ENCODE results near the gene PCBP3. TPM values are rescaled to one million over a fixed set of nuclear protein-coding genes. Genes with fewer than 3 reads are reported as not detected.

The PCBP3 gene
- total and polyA plus RNA-seq, 10 of the 15 experiments (the other 5 are each of a cell fraction or from before 2014, with no cell fraction given) = 0.09 to 1.3 (median 0.46) TPM; not detected in 3

DNA sequence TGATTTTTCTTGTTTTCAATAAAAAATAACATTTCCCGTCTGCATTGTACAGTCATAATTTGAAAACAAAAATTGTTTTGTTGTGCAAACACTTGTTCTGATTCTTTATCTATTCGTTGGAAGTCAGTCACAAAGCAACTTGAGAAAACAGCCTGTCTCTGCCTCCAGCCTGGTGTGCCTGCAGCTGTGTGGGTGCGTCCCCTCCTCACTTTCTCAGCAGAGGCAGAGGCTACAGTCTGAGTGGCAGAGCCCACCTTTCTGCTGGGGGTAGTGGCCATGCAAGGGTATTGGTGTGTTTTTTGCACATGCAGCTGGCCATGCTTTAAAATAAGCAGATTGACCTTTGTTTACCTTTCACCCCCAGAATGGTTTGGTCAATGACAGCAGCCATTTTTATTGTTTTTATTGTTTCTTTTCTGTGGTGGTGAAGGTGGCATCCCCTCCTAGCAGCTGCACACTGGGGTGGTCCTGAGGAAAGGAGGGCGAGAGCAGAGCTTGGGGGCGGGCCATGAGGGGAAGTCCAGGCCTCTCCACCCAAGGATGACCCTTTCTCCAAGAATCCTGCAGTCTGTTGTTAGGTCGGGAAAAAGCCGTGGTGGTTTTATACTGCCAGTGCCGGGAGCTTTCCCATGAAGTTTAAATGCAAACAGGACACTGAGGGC lies 159.6 kb downstream of the PCBP3 start:
- Histone ChIP-seq H2AFZ (ENCODE audit: control insufficient read depth, low read depth, low read length) (no peak overlapping the region), H4K20me1 (ENCODE audit: control insufficient read depth, insufficient read depth) (no peaks in the 10 kb centered on the region; the same call in 1 of the 2 replicates), H3K9ac (ENCODE audit: control insufficient read depth, insufficient read depth, low read length) (no peak overlapping the region), H3K79me2 (ENCODE audit: control insufficient read depth, insufficient read depth, low read length) (no peaks in the 10 kb centered on the region), H3K27ac (ENCODE audit: control insufficient read depth, insufficient read depth) (no peak overlapping the region), H3K4me1 (ENCODE audit: control insufficient read depth, insufficient read depth, low read length) (no peaks in the 10 kb centered on the region), H3K9me3 (replicated peaks; ENCODE audit: control insufficient read depth, insufficient read depth, low read length) (no peaks in the 10 kb centered on the region), H3K4me2 (ENCODE audit: control insufficient read depth, insufficient read depth) (no peak overlapping the region), H3K4me3 (no peak overlapping the region), H3K36me3 (ENCODE audit: control insufficient read depth in 2 of 2, insufficient read depth in 2 of 2, low read length in 1 of 2) (no peaks in the 10 kb centered on the region), H3K27me3 (replicated peaks in 1 of 2; ENCODE audit: control insufficient read depth in 2 of 2, insufficient read depth in 2 of 2, low read length in 1 of 2) (no peaks in the 10 kb centered on the region)
- ChIA-PET SMC1A (ENCODE audit: uncharacterized antibody, unreplicated experiment) (no interaction called here), CTCF (no interaction called here), RAD21 (ENCODE audit: unreplicated experiment) (no interaction called here), POLR2A (no interaction called here)
- intact Hi-C loops (cut with micrococcal nuclease; ENCODE audit: unreplicated experiment) (no loop called here), in situ Hi-C loops (cut with MboI) (loop anchor here (25.0 kb wide), 1 partner anchor 341 kb away; no protein-coding TSS in a partner anchor)
- ATAC-seq = no peak
- no TSS peak for BruUV-seq (replicated peaks)
- 49% methylated on average over 8 of the region's 8 CpGs for WGBS (ENCODE audit: insufficient coverage, insufficient replicate concordance, low lambda C conversion rate, missing lambda C conversion rate)
- no peak for FAIRE-seq
- TF ChIP-seq ZBED1 (IDR thresholded peaks at IDR 0.05; ENCODE audit: borderline replicate concordance) (no peak), STAT1 (conservative IDR thresholded peaks at IDR 0.05) (no peak), KDM1A (IDR thresholded peaks at IDR 0.05; ENCODE audit: borderline replicate concordance) (no peak), NFYA (IDR thresholded peaks at IDR 0.05; ENCODE audit: borderline replicate concordance, low read depth, low read length) (no peak)
- TF ChIP-seq, protein P1, sequence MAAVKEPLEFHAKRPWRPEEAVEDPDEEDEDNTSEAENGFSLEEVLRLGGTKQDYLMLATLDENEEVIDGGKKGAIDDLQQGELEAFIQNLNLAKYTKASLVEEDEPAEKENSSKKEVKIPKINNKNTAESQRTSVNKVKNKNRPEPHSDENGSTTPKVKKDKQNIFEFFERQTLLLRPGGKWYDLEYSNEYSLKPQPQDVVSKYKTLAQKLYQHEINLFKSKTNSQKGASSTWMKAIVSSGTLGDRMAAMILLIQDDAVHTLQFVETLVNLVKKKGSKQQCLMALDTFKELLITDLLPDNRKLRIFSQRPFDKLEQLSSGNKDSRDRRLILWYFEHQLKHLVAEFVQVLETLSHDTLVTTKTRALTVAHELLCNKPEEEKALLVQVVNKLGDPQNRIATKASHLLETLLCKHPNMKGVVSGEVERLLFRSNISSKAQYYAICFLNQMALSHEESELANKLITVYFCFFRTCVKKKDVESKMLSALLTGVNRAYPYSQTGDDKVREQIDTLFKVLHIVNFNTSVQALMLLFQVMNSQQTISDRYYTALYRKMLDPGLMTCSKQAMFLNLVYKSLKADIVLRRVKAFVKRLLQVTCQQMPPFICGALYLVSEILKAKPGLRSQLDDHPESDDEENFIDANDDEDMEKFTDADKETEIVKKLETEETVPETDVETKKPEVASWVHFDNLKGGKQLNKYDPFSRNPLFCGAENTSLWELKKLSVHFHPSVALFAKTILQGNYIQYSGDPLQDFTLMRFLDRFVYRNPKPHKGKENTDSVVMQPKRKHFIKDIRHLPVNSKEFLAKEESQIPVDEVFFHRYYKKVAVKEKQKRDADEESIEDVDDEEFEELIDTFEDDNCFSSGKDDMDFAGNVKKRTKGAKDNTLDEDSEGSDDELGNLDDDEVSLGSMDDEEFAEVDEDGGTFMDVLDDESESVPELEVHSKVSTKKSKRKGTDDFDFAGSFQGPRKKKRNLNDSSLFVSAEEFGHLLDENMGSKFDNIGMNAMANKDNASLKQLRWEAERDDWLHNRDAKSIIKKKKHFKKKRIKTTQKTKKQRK (IDR thresholded peaks at IDR 0.05; ENCODE audit: low read depth, low read length) = no peak
- TF ChIP-seq, protein P2, sequence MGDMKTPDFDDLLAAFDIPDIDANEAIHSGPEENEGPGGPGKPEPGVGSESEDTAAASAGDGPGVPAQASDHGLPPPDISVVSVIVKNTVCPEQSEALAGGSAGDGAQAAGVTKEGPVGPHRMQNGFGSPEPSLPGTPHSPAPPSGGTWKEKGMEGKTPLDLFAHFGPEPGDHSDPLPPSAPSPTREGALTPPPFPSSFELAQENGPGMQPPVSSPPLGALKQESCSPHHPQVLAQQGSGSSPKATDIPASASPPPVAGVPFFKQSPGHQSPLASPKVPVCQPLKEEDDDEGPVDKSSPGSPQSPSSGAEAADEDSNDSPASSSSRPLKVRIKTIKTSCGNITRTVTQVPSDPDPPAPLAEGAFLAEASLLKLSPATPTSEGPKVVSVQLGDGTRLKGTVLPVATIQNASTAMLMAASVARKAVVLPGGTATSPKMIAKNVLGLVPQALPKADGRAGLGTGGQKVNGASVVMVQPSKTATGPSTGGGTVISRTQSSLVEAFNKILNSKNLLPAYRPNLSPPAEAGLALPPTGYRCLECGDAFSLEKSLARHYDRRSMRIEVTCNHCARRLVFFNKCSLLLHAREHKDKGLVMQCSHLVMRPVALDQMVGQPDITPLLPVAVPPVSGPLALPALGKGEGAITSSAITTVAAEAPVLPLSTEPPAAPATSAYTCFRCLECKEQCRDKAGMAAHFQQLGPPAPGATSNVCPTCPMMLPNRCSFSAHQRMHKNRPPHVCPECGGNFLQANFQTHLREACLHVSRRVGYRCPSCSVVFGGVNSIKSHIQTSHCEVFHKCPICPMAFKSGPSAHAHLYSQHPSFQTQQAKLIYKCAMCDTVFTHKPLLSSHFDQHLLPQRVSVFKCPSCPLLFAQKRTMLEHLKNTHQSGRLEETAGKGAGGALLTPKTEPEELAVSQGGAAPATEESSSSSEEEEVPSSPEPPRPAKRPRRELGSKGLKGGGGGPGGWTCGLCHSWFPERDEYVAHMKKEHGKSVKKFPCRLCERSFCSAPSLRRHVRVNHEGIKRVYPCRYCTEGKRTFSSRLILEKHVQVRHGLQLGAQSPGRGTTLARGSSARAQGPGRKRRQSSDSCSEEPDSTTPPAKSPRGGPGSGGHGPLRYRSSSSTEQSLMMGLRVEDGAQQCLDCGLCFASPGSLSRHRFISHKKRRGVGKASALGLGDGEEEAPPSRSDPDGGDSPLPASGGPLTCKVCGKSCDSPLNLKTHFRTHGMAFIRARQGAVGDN (IDR thresholded peaks at IDR 0.05) = no peak
- TF ChIP-seq, protein P3, sequence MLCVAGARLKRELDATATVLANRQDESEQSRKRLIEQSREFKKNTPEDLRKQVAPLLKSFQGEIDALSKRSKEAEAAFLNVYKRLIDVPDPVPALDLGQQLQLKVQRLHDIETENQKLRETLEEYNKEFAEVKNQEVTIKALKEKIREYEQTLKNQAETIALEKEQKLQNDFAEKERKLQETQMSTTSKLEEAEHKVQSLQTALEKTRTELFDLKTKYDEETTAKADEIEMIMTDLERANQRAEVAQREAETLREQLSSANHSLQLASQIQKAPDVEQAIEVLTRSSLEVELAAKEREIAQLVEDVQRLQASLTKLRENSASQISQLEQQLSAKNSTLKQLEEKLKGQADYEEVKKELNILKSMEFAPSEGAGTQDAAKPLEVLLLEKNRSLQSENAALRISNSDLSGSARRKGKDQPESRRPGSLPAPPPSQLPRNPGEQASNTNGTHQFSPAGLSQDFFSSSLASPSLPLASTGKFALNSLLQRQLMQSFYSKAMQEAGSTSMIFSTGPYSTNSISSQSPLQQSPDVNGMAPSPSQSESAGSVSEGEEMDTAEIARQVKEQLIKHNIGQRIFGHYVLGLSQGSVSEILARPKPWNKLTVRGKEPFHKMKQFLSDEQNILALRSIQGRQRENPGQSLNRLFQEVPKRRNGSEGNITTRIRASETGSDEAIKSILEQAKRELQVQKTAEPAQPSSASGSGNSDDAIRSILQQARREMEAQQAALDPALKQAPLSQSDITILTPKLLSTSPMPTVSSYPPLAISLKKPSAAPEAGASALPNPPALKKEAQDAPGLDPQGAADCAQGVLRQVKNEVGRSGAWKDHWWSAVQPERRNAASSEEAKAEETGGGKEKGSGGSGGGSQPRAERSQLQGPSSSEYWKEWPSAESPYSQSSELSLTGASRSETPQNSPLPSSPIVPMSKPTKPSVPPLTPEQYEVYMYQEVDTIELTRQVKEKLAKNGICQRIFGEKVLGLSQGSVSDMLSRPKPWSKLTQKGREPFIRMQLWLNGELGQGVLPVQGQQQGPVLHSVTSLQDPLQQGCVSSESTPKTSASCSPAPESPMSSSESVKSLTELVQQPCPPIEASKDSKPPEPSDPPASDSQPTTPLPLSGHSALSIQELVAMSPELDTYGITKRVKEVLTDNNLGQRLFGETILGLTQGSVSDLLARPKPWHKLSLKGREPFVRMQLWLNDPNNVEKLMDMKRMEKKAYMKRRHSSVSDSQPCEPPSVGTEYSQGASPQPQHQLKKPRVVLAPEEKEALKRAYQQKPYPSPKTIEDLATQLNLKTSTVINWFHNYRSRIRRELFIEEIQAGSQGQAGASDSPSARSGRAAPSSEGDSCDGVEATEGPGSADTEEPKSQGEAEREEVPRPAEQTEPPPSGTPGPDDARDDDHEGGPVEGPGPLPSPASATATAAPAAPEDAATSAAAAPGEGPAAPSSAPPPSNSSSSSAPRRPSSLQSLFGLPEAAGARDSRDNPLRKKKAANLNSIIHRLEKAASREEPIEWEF (IDR thresholded peaks at IDR 0.05; ENCODE audit: insufficient replicate concordance, low read depth, low read length) = no peak
- no peak for DNase-seq (ENCODE audit: low read depth, low spot score)

Measured in GM12878 (cell line).